ENCODE results near the gene INSIG1.

The INSIG1 gene

GRCh38 chr7:155308330-155309020 lies 10.8 kb downstream of the INSIG1 start:
- Histone ChIP-seq H3K27ac (ENCODE audit: low read depth, low read length, poor library complexity, severe bottlenecking) (no peak overlapping the region), H3F3A (ENCODE audit: insufficient read depth, low read length) (peaks cover 6% of the 10 kb centered on the region; the same call in 1 of the 2 replicates), H3K36me3 (ENCODE audit: insufficient read depth, low read length) (peaks cover 73% of the 10 kb centered on the region), H3K9me2 (ENCODE audit: low read depth, low read length) (no peaks in the 10 kb centered on the region), H3K79me2 (ENCODE audit: insufficient read depth, low read length) (peaks cover 8% of the 10 kb centered on the region), H3K9ac (ENCODE audit: low read length) (no peak overlapping the region), H3K27me3 (ENCODE audit: insufficient read depth, low read length) (no peaks in the 10 kb centered on the region), H3K9me3 (ENCODE audit: low read length) (no peaks in the 10 kb centered on the region), H2AFZ (ENCODE audit: low read length) (no peak overlapping the region), H3K4me3 (ENCODE audit: low read depth, low read length, poor library complexity, severe bottlenecking) (no peak overlapping the region), H4K20me1 (ENCODE audit: insufficient read depth, low read length) (0 out of 2 replicates have a peak, but pooled peaks cover 2% of the 10 kb centered on the region), H3K4me1 (ENCODE audit: insufficient read depth, low read length, severe bottlenecking) (no peaks in the 10 kb centered on the region), H3K4me2 (ENCODE audit: low read length) (no peak overlapping the region)
- TF ChIP-seq CTCF (IDR thresholded peaks at IDR 0.05; ENCODE audit: low read length) (no peak), EZH2 (IDR thresholded peaks at IDR 0.05; ENCODE audit: borderline replicate concordance, low read length) (no peak)

DNA sequence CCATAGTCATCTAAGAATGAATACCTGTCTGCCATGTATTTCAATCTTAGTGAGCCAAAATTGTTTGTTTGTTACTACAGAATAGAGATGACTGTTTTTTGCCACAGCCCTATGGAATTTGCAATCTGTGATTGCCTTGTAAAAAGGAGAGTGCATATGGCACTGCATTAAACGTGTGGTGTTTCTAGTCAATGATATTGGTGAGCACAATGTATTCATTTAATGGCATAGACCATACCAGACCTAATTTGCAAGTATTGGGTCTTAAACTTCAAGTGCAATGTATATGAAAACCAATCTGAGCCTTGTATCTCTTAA lies 11.3 kb downstream of the INSIG1 start:
- no peaks in the 10 kb centered on the region for H3K9me3 ChIP-seq (ENCODE audit: low read length)
- no peak overlapping the region for H3K27ac ChIP-seq (ENCODE audit: low read depth, low read length, poor library complexity, severe bottlenecking)
- H3K36me3 ChIP-seq (ENCODE audit: insufficient read depth, low read length), result peaks cover 68% of the 10 kb centered on the region
- no peak overlapping the region for H2AFZ ChIP-seq (ENCODE audit: low read length)
- no peaks in the 10 kb centered on the region for H3K4me1 ChIP-seq (ENCODE audit: insufficient read depth, low read length, severe bottlenecking)
- H3K79me2 ChIP-seq (ENCODE audit: insufficient read depth, low read length), result peaks cover 5% of the 10 kb centered on the region
- no peaks in the 10 kb centered on the region for H3K9me2 ChIP-seq (ENCODE audit: low read depth, low read length)
- H3K9ac ChIP-seq (ENCODE audit: low read length), result no peak overlapping the region
- 0 out of 2 replicates have a peak, but pooled peaks cover 2% of the 10 kb centered on the region for H4K20me1 ChIP-seq (ENCODE audit: insufficient read depth, low read length)
- no peaks in the 10 kb centered on the region for H3K27me3 ChIP-seq (ENCODE audit: insufficient read depth, low read length)
- peaks cover 6% of the 10 kb centered on the region; the same call in 1 of the 2 replicates for H3F3A ChIP-seq (ENCODE audit: insufficient read depth, low read length)
- H3K4me3 ChIP-seq (ENCODE audit: low read depth, low read length, poor library complexity, severe bottlenecking), result no peak overlapping the region
- H3K4me2 ChIP-seq (ENCODE audit: low read length), result no peak overlapping the region
- TF ChIP-seq EZH2 (IDR thresholded peaks at IDR 0.05; ENCODE audit: borderline replicate concordance, low read length) (no peak), CTCF (IDR thresholded peaks at IDR 0.05; ENCODE audit: low read length) (no peak)

- no peak for TF ChIP-seq CTCF (IDR thresholded peaks at IDR 0.05; ENCODE audit: low read length)
- no peak for TF ChIP-seq EZH2 (IDR thresholded peaks at IDR 0.05; ENCODE audit: borderline replicate concordance, low read length)
- no peaks in the 10 kb centered on the region for H3K79me2 ChIP-seq (ENCODE audit: insufficient read depth, low read length)
- H3K4me3 ChIP-seq (ENCODE audit: low read depth, low read length, poor library complexity, severe bottlenecking), result no peak overlapping the region
- no peak overlapping the region for H3K9ac ChIP-seq (ENCODE audit: low read length)
- no peak overlapping the region for H3K4me2 ChIP-seq (ENCODE audit: low read length)
- H3K27me3 ChIP-seq (ENCODE audit: insufficient read depth, low read length), result no peaks in the 10 kb centered on the region
- H4K20me1 ChIP-seq (ENCODE audit: insufficient read depth, low read length), result no peaks in the 10 kb centered on the region
- H3K36me3 ChIP-seq (ENCODE audit: insufficient read depth, low read length), result peaks cover 52% of the 10 kb centered on the region
- no peaks in the 10 kb centered on the region for H3K9me2 ChIP-seq (ENCODE audit: low read depth, low read length)
- H3K27ac ChIP-seq (ENCODE audit: low read depth, low read length, poor library complexity, severe bottlenecking), result no peak overlapping the region
- no peak overlapping the region for H2AFZ ChIP-seq (ENCODE audit: low read length)
- H3K4me1 ChIP-seq (ENCODE audit: insufficient read depth, low read length, severe bottlenecking), result no peaks in the 10 kb centered on the region
- no peaks in the 10 kb centered on the region for H3K9me3 ChIP-seq (ENCODE audit: low read length)
- H3F3A ChIP-seq (ENCODE audit: insufficient read depth, low read length), result peaks cover 6% of the 10 kb centered on the region; the same call in 1 of the 2 replicates
Observed at GRCh38 chr7:155310425-155311114, 12.9 kb downstream of the INSIG1 start.
